Endothelial cell (in vitro differentiated cells): ENCODE results near the gene RRAS. TPM values are rescaled to one million over a fixed set of nuclear protein-coding genes. Genes with fewer than 3 reads are reported as not detected.
A peak's percentile ranks its signal among the peaks of the same experiment; 100 is the strongest.

ENCODE experiments used
- DNase-seq: peaks from one replicate; pipeline ENCODE4 v3.0.0; 2021; ENCODE audit warnings: low spot score
- H3K27ac Mint-ChIP-seq: one replicate; pipeline ENCODE4 v1.8.0; 2021; ENCODE audit warnings: mixed read lengths, inconsistent platforms; ENCODE audit not compliant: unreplicated experiment
- H3K27me3 Mint-ChIP-seq: one replicate; pipeline ENCODE4 v1.8.0; 2021; ENCODE audit warnings: mild to moderate bottlenecking, moderate library complexity, mixed read lengths, inconsistent platforms; ENCODE audit not compliant: unreplicated experiment
- H3K36me3 Mint-ChIP-seq: one replicate; pipeline ENCODE4 v1.8.0; 2021; ENCODE audit warnings: mild to moderate bottlenecking, low read depth, mixed read lengths, inconsistent platforms; ENCODE audit not compliant: unreplicated experiment
- H3K4me1 Mint-ChIP-seq: one replicate; pipeline ENCODE4 v1.8.0; 2021; ENCODE audit warnings: mild to moderate bottlenecking, mixed read lengths, inconsistent platforms; ENCODE audit not compliant: unreplicated experiment
- H3K4me3 Mint-ChIP-seq: one replicate; pipeline ENCODE4 v1.8.0; 2021; ENCODE audit warnings: mild to moderate bottlenecking, mixed read lengths, inconsistent platforms; ENCODE audit not compliant: unreplicated experiment
- H3K9me3 Mint-ChIP-seq: one replicate; pipeline ENCODE4 v1.8.0; 2021; ENCODE audit warnings: mixed read lengths, inconsistent platforms; ENCODE audit not compliant: unreplicated experiment
- CTCF ChIP-seq: fragments of 200-600 bp; sonication (generic); IDR thresholded peaks from one replicate; pipeline ENCODE4 v1.5.0; 2021; ENCODE audit warnings: antibody characterized with exemption; ENCODE audit not compliant: unreplicated experiment
- total RNA-seq: library from RNA; stranded (reverse); fragmentation: NEBNext Ultra II Directional; extraction: Animal tissue kit (Norgen Biotek cat#: 25700); gene quantifications from one replicate; pipeline ENCODE4 v1.2.1, GENCODE V29; 2021; ENCODE audit not compliant: unreplicated experiment

RRAS gene
- total RNA-seq, 1 donor from 2014 or later = 23.9 TPM

- no peak for DNase-seq
- Mint-ChIP-seq H3K27ac (peak overlapping the region; percentile 84), H3K9me3 (no peaks in the 10 kb centered on the region)
Measured at GRCh38 chr19:49684251-49684982, 44.5 kb upstream of the RRAS start.

GRCh38 chr19:49683814-49684250 is 43.9 kb upstream of the RRAS start:
- TF ChIP-seq CTCF = no peak
- H3K9me3 Mint-ChIP-seq = no peaks in the 10 kb centered on the region
- no peak for DNase-seq
- no peak overlapping the region for H3K4me3 Mint-ChIP-seq
- peaks cover 13% of the 10 kb centered on the region for H3K27me3 Mint-ChIP-seq
- H3K27ac Mint-ChIP-seq = peak overlapping the region; percentile 84
- H3K36me3 Mint-ChIP-seq = peaks cover 32% of the 10 kb centered on the region
- peaks cover 38% of the 10 kb centered on the region for H3K4me1 Mint-ChIP-seq

More at GRCh38 chr19:49684251-49684982, 44.5 kb upstream of the RRAS start:
- H3K4me3 Mint-ChIP-seq = no peak overlapping the region
- peak; percentile 31 for TF ChIP-seq CTCF
- H3K36me3 Mint-ChIP-seq = peaks cover 32% of the 10 kb centered on the region
- H3K4me1 Mint-ChIP-seq = peaks cover 42% of the 10 kb centered on the region
- H3K27me3 Mint-ChIP-seq = peaks cover 18% of the 10 kb centered on the region

- Mint-ChIP-seq H3K4me1 (peaks cover 31% of the 10 kb centered on the region), H3K27me3 (peaks cover 4% of the 10 kb centered on the region), H3K27ac (peak overlapping the region; percentile 18), H3K9me3 (no peaks in the 10 kb centered on the region), H3K4me3 (no peak overlapping the region), H3K36me3 (peaks cover 28% of the 10 kb centered on the region)
- no peak for TF ChIP-seq CTCF
- DNase-seq = no peak
Measured at GRCh38 chr19:49682274-49682673, 42.3 kb upstream of the RRAS start.

- peaks cover 28% of the 10 kb centered on the region for H3K36me3 Mint-ChIP-seq
- no peak overlapping the region for H3K27ac Mint-ChIP-seq
- no peaks in the 10 kb centered on the region for H3K9me3 Mint-ChIP-seq
- DNase-seq = no peak
- peaks cover 27% of the 10 kb centered on the region for H3K4me1 Mint-ChIP-seq
- TF ChIP-seq CTCF = no peak
- H3K4me3 Mint-ChIP-seq = no peak overlapping the region
- peaks cover 4% of the 10 kb centered on the region for H3K27me3 Mint-ChIP-seq
Measured at GRCh38 chr19:49681830-49682229, 41.9 kb upstream of the RRAS start.
